Loucy (cell line): ENCODE data around the gene EVA1B.

Source experiments
- H2AFZ ChIP-seq: fragments of 200-600 bp; sonication (generic); 2 replicates; pipeline ENCODE4 v1.6.0; 2016; ENCODE audit warnings: antibody characterized with exemption, mild to moderate bottlenecking, low read length, moderate library complexity
- H3F3A ChIP-seq: fragments of 200-600 bp; 2 replicates; pipeline ENCODE4 v1.6.0; 2016; ENCODE audit warnings: antibody characterized with exemption, low read depth, mild to moderate bottlenecking
- H3K27me3 ChIP-seq: fragments of 200-600 bp; sonication (generic); 2 replicates; pipeline ENCODE4 v1.6.1; 2014; ENCODE audit warnings: low read length, mild to moderate bottlenecking; ENCODE audit not compliant: insufficient read depth, poor library complexity, severe bottlenecking
- H3K36me3 ChIP-seq: fragments of 200-600 bp; sonication (generic); 2 replicates; pipeline ENCODE4 v1.6.1; 2016; ENCODE audit warnings: low read length; ENCODE audit not compliant: insufficient read depth
- H3K4me1 ChIP-seq: fragments of 200-600 bp; sonication (generic); 2 replicates; pipeline ENCODE4 v1.5.1; 2014; ENCODE audit warnings: low read length, mild to moderate bottlenecking; ENCODE audit not compliant: insufficient read depth, poor library complexity, severe bottlenecking
- H3K4me2 ChIP-seq: fragments of 200-600 bp; sonication (generic); 2 replicates; pipeline ENCODE4 v1.6.0; 2014; ENCODE audit warnings: antibody characterized with exemption, low read length, low read depth, mild to moderate bottlenecking; ENCODE audit not compliant: poor library complexity, severe bottlenecking
- H3K4me3 ChIP-seq: fragments of 200-600 bp; sonication (generic); 2 replicates; pipeline ENCODE4 v1.5.1; 2014; ENCODE audit warnings: low read length, mild to moderate bottlenecking, mixed read lengths; ENCODE audit not compliant: poor library complexity, severe bottlenecking
- H3K79me2 ChIP-seq: fragments of 200-600 bp; sonication (generic); 2 replicates; pipeline ENCODE4 v1.6.1; 2014; ENCODE audit warnings: low read length; ENCODE audit not compliant: insufficient read depth
- H3K9ac ChIP-seq: fragments of 200-600 bp; sonication (generic); 2 replicates; pipeline ENCODE4 v1.6.0; 2014; ENCODE audit warnings: mild to moderate bottlenecking, low read depth, low read length, moderate library complexity; ENCODE audit not compliant: poor library complexity, severe bottlenecking
- H3K9me2 ChIP-seq: fragments of 200-600 bp; sonication (generic); replicated peaks from 2 replicates; pipeline ENCODE4 v1.6.1; 2016; ENCODE audit warnings: low read depth, low read length, mixed read lengths
- H3K9me3 ChIP-seq: fragments of 200-600 bp; sonication (generic); 2 replicates; pipeline ENCODE4 v1.6.1; 2014; ENCODE audit warnings: mild to moderate bottlenecking, antibody characterized with exemption, low read length, low read depth; ENCODE audit not compliant: insufficient read depth
- H4K20me1 ChIP-seq: fragments of 200-600 bp; sonication (generic); 2 replicates; pipeline ENCODE4 v1.6.0; 2014; ENCODE audit warnings: antibody characterized with exemption, low read length, mild to moderate bottlenecking; ENCODE audit not compliant: insufficient read depth, poor library complexity, severe bottlenecking
- EZH2phosphoT487 ChIP-seq: fragments of 200-600 bp; IDR thresholded peaks from 2 replicates; pipeline ENCODE4 v1.6.1; 2018; ENCODE audit warnings: antibody characterized with exemption, mild to moderate bottlenecking, moderate library complexity, borderline replicate concordance
- TF ChIP-seq, protein P1 (sequence below): fragments of 200-600 bp; sonication (generic); conservative IDR thresholded peaks from 2 replicates; pipeline ENCODE4 v1.5.1; 2014; ENCODE audit warnings: mild to moderate bottlenecking, antibody characterized with exemption, low read length

EVA1B gene

GRCh38 chr1:36330940-36331339 is 7.5 kb upstream of the EVA1B start:
- no peak overlapping the region for H3K9ac ChIP-seq
- H4K20me1 ChIP-seq: no peaks in the 10 kb centered on the region
- no peaks in the 10 kb centered on the region for H3K79me2 ChIP-seq
- no peak overlapping the region for H3K4me3 ChIP-seq
- H3K27me3 ChIP-seq: no peaks in the 10 kb centered on the region
- no peaks in the 10 kb centered on the region for H3K9me3 ChIP-seq
- H3K4me2 ChIP-seq: no peak overlapping the region
- H2AFZ ChIP-seq: no peak overlapping the region
- TF ChIP-seq, protein P1, sequence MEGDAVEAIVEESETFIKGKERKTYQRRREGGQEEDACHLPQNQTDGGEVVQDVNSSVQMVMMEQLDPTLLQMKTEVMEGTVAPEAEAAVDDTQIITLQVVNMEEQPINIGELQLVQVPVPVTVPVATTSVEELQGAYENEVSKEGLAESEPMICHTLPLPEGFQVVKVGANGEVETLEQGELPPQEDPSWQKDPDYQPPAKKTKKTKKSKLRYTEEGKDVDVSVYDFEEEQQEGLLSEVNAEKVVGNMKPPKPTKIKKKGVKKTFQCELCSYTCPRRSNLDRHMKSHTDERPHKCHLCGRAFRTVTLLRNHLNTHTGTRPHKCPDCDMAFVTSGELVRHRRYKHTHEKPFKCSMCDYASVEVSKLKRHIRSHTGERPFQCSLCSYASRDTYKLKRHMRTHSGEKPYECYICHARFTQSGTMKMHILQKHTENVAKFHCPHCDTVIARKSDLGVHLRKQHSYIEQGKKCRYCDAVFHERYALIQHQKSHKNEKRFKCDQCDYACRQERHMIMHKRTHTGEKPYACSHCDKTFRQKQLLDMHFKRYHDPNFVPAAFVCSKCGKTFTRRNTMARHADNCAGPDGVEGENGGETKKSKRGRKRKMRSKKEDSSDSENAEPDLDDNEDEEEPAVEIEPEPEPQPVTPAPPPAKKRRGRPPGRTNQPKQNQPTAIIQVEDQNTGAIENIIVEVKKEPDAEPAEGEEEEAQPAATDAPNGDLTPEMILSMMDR: no peak
- no peak for TF ChIP-seq EZH2phosphoT487
- no peaks in the 10 kb centered on the region for H3F3A ChIP-seq
- peaks cover 18% of the 10 kb centered on the region for H3K4me1 ChIP-seq
- no peaks in the 10 kb centered on the region for H3K9me2 ChIP-seq
- no peaks in the 10 kb centered on the region for H3K36me3 ChIP-seq

DNA sequence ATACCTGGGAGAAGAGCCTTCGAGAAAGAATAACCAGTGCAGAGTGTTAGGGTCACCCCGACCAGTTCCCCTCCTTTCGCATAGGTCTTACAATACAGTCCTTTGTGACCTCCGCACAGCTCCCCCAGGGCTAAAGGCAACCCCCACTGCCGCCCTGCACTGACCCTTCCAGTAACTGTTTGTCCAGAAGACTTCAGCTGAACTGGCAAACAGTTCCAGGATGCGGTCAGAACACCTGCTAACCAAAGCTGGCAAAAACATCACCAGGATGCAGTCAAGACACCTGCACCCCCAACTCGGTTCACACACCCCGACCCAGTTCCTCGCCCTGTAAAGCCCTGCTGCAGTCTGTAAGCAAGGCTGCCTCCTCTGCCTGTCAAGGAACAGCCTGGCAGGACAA is 6.4 kb upstream of the EVA1B start:
- Histone ChIP-seq H4K20me1 (no peaks in the 10 kb centered on the region), H3K9ac (no peak overlapping the region), H3K9me3 (no peaks in the 10 kb centered on the region), H3K4me1 (peaks cover 18% of the 10 kb centered on the region), H3K36me3 (no peaks in the 10 kb centered on the region), H3K9me2 (no peaks in the 10 kb centered on the region), H3K4me3 (no peak overlapping the region), H2AFZ (no peak overlapping the region), H3K79me2 (no peaks in the 10 kb centered on the region), H3K4me2 (no peak overlapping the region), H3K27me3 (no peaks in the 10 kb centered on the region), H3F3A (no peaks in the 10 kb centered on the region)
- TF ChIP-seq, protein P1: no peak
- TF ChIP-seq EZH2phosphoT487: no peak

- Histone ChIP-seq H3K9ac (no peak overlapping the region), H3K4me3 (no peak overlapping the region), H3K4me2 (no peak overlapping the region), H3F3A (no peaks in the 10 kb centered on the region), H3K4me1 (peaks cover 29% of the 10 kb centered on the region), H2AFZ (no peak overlapping the region), H3K36me3 (no peaks in the 10 kb centered on the region), H3K79me2 (no peaks in the 10 kb centered on the region), H3K27me3 (no peaks in the 10 kb centered on the region), H3K9me2 (no peaks in the 10 kb centered on the region), H4K20me1 (no peaks in the 10 kb centered on the region), H3K9me3 (no peaks in the 10 kb centered on the region)
- TF ChIP-seq, protein P1: no peak
- TF ChIP-seq EZH2phosphoT487: no peak
Observed at GRCh38 chr1:36328713-36329112, 5.3 kb upstream of the EVA1B start.
